22Rv1 (cell line): ENCODE data around the gene LRRC72.

Source experiments
- ZFX ChIP-seq: fragments of 450-650 bp; IDR thresholded peaks from 2 replicates; pipeline ENCODE4 v1.6.1; 2017; ENCODE audit warnings: antibody characterized with exemption, borderline replicate concordance
- TF ChIP-seq, protein P1 (sequence below): fragments of 450-650 bp; IDR thresholded peaks from 2 replicates; pipeline ENCODE4 v1.5.1; 2017; ENCODE audit warnings: mild to moderate bottlenecking

DNA sequence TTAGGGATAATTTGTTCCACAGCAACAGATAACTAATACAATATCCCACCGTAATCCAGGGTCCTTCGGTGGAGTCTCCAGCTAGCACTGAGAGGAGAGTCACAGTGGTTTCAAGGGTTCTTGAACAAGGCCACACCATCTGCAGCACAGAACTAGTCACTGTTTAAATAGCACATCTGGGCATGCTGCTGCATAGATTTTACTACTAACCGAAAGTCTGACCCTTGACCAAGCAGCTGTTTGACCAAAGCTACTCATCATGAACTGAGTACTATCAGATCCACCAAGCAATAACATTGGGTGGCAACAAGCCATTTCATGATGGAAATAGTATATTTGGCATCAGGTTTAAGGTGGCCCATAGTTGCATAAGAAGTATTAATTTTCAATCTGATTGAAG is 65.8 kb downstream of the LRRC72 start:
- TF ChIP-seq, protein P1, sequence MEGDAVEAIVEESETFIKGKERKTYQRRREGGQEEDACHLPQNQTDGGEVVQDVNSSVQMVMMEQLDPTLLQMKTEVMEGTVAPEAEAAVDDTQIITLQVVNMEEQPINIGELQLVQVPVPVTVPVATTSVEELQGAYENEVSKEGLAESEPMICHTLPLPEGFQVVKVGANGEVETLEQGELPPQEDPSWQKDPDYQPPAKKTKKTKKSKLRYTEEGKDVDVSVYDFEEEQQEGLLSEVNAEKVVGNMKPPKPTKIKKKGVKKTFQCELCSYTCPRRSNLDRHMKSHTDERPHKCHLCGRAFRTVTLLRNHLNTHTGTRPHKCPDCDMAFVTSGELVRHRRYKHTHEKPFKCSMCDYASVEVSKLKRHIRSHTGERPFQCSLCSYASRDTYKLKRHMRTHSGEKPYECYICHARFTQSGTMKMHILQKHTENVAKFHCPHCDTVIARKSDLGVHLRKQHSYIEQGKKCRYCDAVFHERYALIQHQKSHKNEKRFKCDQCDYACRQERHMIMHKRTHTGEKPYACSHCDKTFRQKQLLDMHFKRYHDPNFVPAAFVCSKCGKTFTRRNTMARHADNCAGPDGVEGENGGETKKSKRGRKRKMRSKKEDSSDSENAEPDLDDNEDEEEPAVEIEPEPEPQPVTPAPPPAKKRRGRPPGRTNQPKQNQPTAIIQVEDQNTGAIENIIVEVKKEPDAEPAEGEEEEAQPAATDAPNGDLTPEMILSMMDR = no peak
- no peak for TF ChIP-seq ZFX
